ENCODE measurements around the gene KBTBD12.

GRCh38 chr3:127899766-127900165, 15.3 kb upstream of the KBTBD12 start:
- TF ChIP-seq EZH2 (IDR thresholded peaks at IDR 0.05; ENCODE audit: borderline replicate concordance, low read length) (no peak), CTCF (conservative IDR thresholded peaks at IDR 0.05 in 1 of 2, IDR thresholded peaks at IDR 0.05 in 1 of 2; ENCODE audit: extremely low read depth in 1 of 2, insufficient read depth in 1 of 2, low read depth in 1 of 2, low read length in 2 of 2) (no peak)
